Activated CD8-positive, alpha-beta T cell treated with anti-CD3 and anti-CD28 coated beads for 36 hours (primary cell): Measurements from ENCODE around the gene MAGI3. TPM values are rescaled to one million over a fixed set of nuclear protein-coding genes. Genes with fewer than 3 reads are reported as not detected.

Experiments used
- ATAC-seq: fragments of 200-7000 bp; cut with Tn5 transposase; one replicate; pipeline ENCODE4 v1.10.0; 2021; ENCODE audit warnings: mild to moderate bottlenecking, moderate library complexity
- CTCF ChIA-PET: fragments of 350-600 bp; sonication (Branson Sonifier 250); formaldehyde crosslinking; loops from one replicate; lab custom pipeline; 2021; ENCODE audit warnings: antibody characterized with exemption; lab: Charles Lee
- POLR2A ChIA-PET: fragments of 350-600 bp; sonication (Branson Sonifier 250); formaldehyde crosslinking; loops from one replicate; lab custom pipeline; 2021; ENCODE audit warnings: antibody characterized with exemption; lab: Charles Lee
- DNase-seq: peaks from one replicate; pipeline ENCODE4 v3.0.0-alpha.2; 2020
- H3K27ac Mint-ChIP-seq: one replicate; pipeline ENCODE4 v1.8.0; 2021; ENCODE audit warnings: mild to moderate bottlenecking, mixed read lengths
- H3K27me3 Mint-ChIP-seq: one replicate; pipeline ENCODE4 v1.8.0; 2021; ENCODE audit warnings: mixed read lengths
- H3K36me3 Mint-ChIP-seq: one replicate; pipeline ENCODE4 v1.8.0; 2021; ENCODE audit warnings: low read depth, mixed read lengths
- H3K4me1 Mint-ChIP-seq: one replicate; pipeline ENCODE4 v1.8.0; 2021; ENCODE audit warnings: low read depth, mixed read lengths
- H3K4me3 Mint-ChIP-seq: one replicate; pipeline ENCODE4 v1.8.0; 2021; ENCODE audit warnings: mild to moderate bottlenecking, moderate library complexity, mixed read lengths
- H3K9me3 Mint-ChIP-seq: one replicate; pipeline ENCODE4 v1.8.0; 2021; ENCODE audit warnings: mixed read lengths
- intact Hi-C: fragments of 100-400 bp; cut with micrococcal nuclease; formaldehyde crosslinking; loops from one replicate; pipeline ENCODE4 v1.10.0; 2022
- total RNA-seq, 2 experiments: library from RNA; stranded (reverse); gene quantifications; one replicate each; pipeline ENCODE4 v1.2.3, GENCODE V29; 2021
- TF ChIP-seq, protein P1 (sequence below): fragments of 200-600 bp; IDR thresholded peaks from one replicate; pipeline ENCODE4 v1.8.0; 2022; ENCODE audit warnings: antibody characterized with exemption, mild to moderate bottlenecking

The MAGI3 gene
- total RNA-seq, 2 experiments from 2014 or later: 2.5 to 3.1 TPM

DNA sequence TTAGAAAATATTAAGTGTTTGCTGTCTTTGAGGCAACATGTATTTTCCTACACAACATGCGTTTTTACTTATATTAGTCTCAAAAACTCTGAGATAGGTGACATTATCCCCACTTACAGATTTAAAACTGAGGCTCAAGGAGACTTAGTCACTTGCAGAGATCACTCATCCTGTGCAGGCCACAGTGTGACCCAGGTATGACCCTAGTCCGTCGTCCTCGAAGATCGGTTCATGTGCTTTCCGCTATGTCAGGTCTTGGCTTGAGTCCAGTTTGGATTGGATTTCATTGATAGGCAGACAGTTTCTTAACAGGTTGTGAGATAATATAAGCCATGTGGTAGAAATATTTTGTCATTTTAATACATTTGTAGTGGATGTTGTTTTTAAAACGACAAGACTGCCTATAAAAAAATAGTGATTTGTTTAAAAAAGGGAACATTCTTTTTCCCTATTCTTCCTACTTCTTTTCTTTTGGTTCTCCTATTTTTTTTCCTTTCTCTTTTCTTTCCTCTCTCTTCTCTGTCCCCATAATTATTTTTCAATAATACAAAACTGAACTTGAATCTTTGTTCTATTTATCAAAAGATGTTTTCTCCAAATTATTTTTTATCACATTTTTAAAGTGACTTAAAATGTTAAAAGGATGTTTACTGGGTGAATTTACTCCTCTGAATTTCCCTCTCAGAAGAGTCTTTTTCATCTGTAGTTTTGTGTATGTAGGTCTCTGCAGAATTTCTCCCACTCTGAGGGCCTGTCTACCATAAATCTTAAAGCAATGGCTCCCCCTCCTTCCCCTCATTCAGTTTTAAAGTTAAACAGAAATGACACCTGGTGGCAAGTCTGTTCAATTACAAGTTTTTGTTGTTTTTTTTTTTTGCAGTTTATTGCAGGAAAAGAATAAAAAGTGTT, 287.2 kb downstream of the MAGI3 start:
- Mint-ChIP-seq H3K36me3 (no peaks in the 10 kb centered on the region), H3K4me3 (no peak overlapping the region), H3K4me1 (no peaks in the 10 kb centered on the region), H3K27me3 (no peaks in the 10 kb centered on the region), H3K27ac (no peak overlapping the region), H3K9me3 (no peaks in the 10 kb centered on the region)
- TF ChIP-seq, protein P1, sequence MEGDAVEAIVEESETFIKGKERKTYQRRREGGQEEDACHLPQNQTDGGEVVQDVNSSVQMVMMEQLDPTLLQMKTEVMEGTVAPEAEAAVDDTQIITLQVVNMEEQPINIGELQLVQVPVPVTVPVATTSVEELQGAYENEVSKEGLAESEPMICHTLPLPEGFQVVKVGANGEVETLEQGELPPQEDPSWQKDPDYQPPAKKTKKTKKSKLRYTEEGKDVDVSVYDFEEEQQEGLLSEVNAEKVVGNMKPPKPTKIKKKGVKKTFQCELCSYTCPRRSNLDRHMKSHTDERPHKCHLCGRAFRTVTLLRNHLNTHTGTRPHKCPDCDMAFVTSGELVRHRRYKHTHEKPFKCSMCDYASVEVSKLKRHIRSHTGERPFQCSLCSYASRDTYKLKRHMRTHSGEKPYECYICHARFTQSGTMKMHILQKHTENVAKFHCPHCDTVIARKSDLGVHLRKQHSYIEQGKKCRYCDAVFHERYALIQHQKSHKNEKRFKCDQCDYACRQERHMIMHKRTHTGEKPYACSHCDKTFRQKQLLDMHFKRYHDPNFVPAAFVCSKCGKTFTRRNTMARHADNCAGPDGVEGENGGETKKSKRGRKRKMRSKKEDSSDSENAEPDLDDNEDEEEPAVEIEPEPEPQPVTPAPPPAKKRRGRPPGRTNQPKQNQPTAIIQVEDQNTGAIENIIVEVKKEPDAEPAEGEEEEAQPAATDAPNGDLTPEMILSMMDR: peak; percentile 81
- intact Hi-C loops: loop anchor here (2.0 kb wide), 1 partner anchor 537 kb away; no protein-coding TSS in a partner anchor
- POLR2A ChIA-PET: no interaction called here
- no peak for ATAC-seq
- DNase-seq: no peak
- CTCF ChIA-PET: interaction anchor here (0.6 to 1.5 kb wide), 4 partner anchors 101 to 538 kb away, joined by 3 to 7 read pairs (median 4); no protein-coding TSS in a partner anchor

DNA sequence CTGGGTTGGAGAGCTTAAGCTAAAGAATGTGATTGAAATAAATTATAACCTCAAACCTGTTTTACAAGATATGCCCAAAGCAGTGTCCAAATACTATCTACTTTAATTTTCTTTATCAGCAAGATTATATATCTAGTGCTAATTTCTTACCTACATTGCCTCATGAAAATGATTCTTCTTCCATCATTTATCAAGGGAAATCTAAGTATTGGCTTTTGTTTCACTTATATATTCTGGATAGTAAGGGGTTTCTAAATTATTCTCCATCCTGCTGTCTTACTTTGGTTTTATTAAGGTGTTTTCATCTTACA, 287.8 kb downstream of the MAGI3 start:
- no peaks in the 10 kb centered on the region for H3K4me1 Mint-ChIP-seq
- no peaks in the 10 kb centered on the region for H3K9me3 Mint-ChIP-seq
- ChIA-PET POLR2A (no interaction called here), CTCF (interaction anchor here (1.3 to 1.4 kb wide), 2 partner anchors 535 to 537 kb away, joined by 4 to 5 read pairs; no protein-coding TSS in a partner anchor)
- no peak overlapping the region for H3K4me3 Mint-ChIP-seq
- intact Hi-C loops: loop anchor here (2.0 kb wide), 1 partner anchor 537 kb away; no protein-coding TSS in a partner anchor
- DNase-seq (no peak), ATAC-seq (no peak)
- no peak overlapping the region for H3K27ac Mint-ChIP-seq
- H3K27me3 Mint-ChIP-seq: no peaks in the 10 kb centered on the region
- TF ChIP-seq, protein P1: peak; percentile 51
- H3K36me3 Mint-ChIP-seq: no peaks in the 10 kb centered on the region

DNA sequence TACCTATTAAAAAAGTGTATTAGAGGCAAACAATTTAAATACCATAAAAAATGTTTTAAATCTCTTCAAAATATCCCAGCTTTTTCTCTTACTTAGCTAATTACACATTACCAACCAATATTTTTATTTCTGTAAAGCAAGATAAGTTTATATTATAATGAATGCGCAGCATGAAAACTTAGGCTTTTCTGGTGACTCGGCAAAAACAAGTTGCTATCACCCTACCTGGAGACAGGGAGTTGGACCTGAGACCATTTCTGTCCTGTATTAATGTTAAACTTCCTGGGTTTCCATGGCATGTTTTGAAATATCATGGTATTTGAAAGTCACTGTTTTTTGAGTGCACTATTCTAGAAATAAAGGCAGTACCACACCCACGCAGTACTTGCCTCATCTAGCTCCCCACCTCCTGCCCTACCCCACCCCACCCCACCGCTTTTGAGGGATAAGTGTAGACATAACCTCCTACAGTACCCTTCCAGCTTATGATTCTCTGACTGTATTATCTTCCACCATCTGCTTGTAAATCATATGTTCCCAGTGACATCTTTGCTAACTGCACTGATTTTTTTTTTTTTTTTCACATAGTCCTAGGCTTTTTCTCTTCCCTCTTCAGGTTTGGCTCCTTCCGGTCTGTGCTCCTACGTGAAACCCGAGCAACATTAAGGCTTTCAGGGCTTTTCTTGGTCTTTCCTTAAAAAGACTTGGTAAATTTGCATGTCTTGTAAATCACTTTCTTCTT, 291.5 kb downstream of the MAGI3 start:
- H3K9me3 Mint-ChIP-seq: no peaks in the 10 kb centered on the region
- intact Hi-C loops: no loop called here
- no peaks in the 10 kb centered on the region for H3K36me3 Mint-ChIP-seq
- POLR2A ChIA-PET: interaction anchor here (0.6 kb wide), 1 partner anchor 43 kb away, joined by 4 read pairs; no protein-coding TSS in a partner anchor
- no peak overlapping the region for H3K27ac Mint-ChIP-seq
- TF ChIP-seq, protein P1: no peak
- H3K4me3 Mint-ChIP-seq: no peak overlapping the region
- no peaks in the 10 kb centered on the region for H3K27me3 Mint-ChIP-seq
- DNase-seq (no peak), ATAC-seq (no peak)
- CTCF ChIA-PET: interaction anchor here (0.9 to 1.2 kb wide), 3 partner anchors 27 to 609 kb away, joined by 3 read pairs; partner anchors contain the start of gene LRIG2
- no peaks in the 10 kb centered on the region for H3K4me1 Mint-ChIP-seq

DNA sequence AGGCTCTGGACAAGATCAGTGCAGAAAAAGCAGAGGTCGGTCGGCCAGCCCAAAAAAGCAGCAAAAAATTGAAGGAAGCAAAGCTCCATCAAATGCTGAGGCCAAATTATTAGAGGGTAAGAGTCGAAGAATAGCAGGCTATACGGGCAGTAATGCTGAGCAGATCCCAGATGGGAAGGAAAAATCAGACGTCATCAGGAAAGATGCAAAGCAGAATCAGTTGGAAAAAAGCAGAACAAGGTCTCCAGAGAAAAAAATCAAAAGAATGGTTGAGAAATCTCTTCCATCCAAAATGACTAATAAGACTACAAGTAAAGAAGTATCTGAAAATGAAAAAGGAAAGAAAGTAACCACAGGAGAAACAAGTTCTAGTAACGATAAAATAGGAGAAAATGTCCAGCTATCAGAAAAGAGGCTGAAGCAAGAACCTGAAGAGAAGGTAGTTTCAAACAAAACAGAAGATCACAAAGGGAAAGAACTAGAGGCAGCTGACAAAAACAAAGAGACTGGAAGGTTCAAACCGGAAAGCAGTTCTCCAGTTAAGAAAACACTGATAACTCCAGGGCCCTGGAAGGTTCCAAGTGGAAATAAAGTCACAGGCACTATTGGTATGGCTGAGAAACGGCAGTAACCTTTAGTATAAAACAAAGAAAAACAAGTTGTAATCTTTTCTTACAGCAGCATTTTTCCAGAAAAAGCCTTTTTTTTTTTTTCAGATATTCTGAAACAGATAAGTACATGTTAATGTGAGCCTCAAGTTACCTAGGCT, 293.3 kb downstream of the MAGI3 start:
- ChIA-PET POLR2A (no interaction called here), CTCF (interaction anchor here (1.1 kb wide), 1 partner anchor 74 kb away, joined by 3 read pairs; no protein-coding TSS in a partner anchor)
- no peaks in the 10 kb centered on the region for H3K9me3 Mint-ChIP-seq
- no peak overlapping the region for H3K27ac Mint-ChIP-seq
- no peak for DNase-seq
- TF ChIP-seq, protein P1: no peak
- H3K4me3 Mint-ChIP-seq: no peak overlapping the region
- H3K36me3 Mint-ChIP-seq: no peaks in the 10 kb centered on the region
- ATAC-seq: no peak
- no peaks in the 10 kb centered on the region for H3K4me1 Mint-ChIP-seq
- intact Hi-C loops: no loop called here
- H3K27me3 Mint-ChIP-seq: no peaks in the 10 kb centered on the region
